ENCODE results near the gene PREX1. TPM values are rescaled to one million over a fixed set of nuclear protein-coding genes. Genes with fewer than 3 reads are reported as not detected.

Gene PREX1
- total RNA-seq, 1 donor from 2014 or later: 17.7 TPM

DNA sequence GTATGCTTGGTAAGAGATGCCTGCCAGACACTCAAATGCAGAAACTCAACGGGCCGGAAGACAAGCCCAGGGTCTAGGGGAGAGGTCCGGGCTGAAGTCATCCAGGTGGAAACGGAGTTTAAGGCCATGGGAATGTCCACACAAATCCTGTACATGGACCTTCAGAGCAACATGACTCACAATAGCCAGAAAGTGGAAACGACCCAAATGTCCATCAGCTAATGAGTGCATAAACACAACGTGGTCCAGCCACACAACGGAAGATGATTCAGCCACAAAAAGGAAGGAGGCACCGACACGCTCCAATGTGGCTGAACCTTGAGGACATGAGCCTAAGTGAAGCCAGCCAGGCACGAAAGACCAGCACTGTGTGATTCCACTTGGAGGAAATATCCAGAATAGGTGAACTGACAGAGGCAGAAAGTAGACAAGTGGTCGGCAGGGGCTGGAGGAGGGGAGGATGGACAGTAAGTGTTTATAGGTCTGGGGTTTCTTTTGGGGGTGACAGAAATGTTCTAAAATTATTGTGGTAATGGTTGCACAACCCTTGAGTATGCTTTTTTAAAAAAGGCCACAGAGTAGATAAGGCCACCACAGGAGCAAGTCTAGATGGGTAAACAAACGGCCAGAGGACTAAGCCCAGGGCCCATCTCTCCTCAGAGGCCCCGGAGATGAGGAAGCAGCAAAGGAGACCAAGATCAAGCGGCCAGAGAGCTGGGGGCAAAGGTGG, 105.6 kb downstream of the PREX1 start:
- Histone ChIP-seq H3K27me3 (no peaks in the 10 kb centered on the region), H3K4me3 (no peak overlapping the region), H3K9me3 (no peaks in the 10 kb centered on the region), H3K36me3 (no peaks in the 10 kb centered on the region), H3K27ac (peak overlapping the region; percentile 57), H3K4me1 (peaks cover 32% of the 10 kb centered on the region)
- TF ChIP-seq CTCF (IDR thresholded peaks at IDR 0.05): no peak
- TF ChIP-seq POLR2AphosphoS5 (IDR thresholded peaks at IDR 0.05; ENCODE audit: insufficient read depth in 1 of 2, low read depth in 1 of 2): no peak
- no peak for TF ChIP-seq POLR2A (IDR thresholded peaks at IDR 0.05)
- no peak for DNase-seq (ENCODE audit: extremely low spot score in 2 of 2)
- intact Hi-C loops (cut with DNase I): no loop called here

DNA sequence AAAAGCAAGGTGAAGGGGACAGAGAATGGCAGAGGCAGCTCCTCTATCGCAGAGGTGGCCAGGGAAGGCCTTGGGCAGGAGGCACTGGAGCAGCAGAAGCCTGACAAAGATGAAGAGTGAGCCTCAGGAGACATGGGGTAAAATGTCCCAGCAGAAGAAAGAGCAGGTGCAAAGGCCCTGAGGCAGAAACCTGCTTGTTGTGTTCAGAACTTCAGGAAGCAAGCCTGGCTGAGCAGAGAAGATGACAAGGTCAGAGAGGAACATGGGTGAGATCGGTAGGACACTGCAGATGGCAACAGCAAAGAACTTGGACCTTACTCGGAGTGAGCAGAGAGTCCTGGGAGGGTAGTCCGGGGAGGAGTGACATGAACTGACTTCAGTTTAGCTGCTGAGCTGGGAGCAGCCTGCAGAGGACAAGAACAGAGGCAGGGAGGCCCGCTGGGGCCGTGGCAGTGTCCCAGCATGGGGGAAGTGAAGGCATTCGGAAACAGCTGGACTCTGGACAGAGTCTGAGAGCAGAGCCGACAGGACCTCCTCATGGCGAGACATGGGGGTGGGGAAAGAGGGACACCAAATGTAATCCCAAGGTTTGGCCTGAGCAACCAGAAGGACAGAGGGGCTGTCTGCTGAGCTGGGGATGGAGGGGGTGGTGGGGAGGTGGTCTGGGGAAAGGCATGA, 106.3 kb downstream of the PREX1 start:
- no peak for TF ChIP-seq CTCF (IDR thresholded peaks at IDR 0.05)
- TF ChIP-seq POLR2A (IDR thresholded peaks at IDR 0.05): no peak
- TF ChIP-seq POLR2AphosphoS5 (IDR thresholded peaks at IDR 0.05; ENCODE audit: insufficient read depth in 1 of 2, low read depth in 1 of 2): no peak
- no peaks in the 10 kb centered on the region for H3K36me3 ChIP-seq
- no peak overlapping the region for H3K27ac ChIP-seq
- H3K4me3 ChIP-seq: no peak overlapping the region
- peaks cover 32% of the 10 kb centered on the region for H3K4me1 ChIP-seq
- no peaks in the 10 kb centered on the region for H3K9me3 ChIP-seq
- intact Hi-C loops (cut with DNase I): no loop called here
- H3K27me3 ChIP-seq: no peaks in the 10 kb centered on the region
- no peak for DNase-seq (ENCODE audit: extremely low spot score in 2 of 2)

DNA sequence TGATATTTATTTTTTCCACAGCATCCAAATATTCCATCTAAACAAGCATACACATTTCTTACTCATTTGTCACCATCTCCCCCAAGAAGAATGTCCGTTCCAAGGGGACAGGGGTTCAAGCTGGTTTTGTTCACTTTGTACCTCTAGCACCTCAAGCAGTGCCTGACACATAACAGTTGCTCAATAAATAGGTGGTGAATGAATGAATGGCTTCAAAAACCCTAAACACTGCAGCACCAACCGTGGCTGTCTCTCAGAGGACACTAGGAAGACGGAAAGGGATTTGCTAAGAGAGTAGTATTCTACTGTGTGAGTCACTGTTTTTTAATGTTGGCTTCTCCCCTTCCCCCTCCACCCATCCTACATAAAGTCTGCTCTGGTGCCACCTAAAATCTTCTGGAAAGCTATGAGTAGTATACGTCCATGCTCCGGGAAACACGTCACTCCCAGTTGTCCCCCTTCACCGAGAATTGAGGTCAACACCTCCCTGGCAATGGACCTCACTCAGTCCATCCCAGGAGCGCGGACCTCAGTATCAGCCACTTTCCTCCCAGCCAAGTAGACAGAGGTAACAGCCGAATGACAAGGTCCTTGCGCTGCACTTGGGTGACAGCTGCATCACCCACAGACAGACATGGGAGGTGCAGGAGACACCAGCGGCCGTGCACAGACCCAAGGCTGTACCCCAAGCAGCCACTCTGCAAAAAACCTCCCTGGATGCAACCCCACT, 107.4 kb downstream of the PREX1 start:
- Histone ChIP-seq H3K4me3 (no peak overlapping the region), H3K4me1 (peaks cover 32% of the 10 kb centered on the region), H3K27ac (no peak overlapping the region), H3K27me3 (no peaks in the 10 kb centered on the region), H3K9me3 (no peaks in the 10 kb centered on the region), H3K36me3 (no peaks in the 10 kb centered on the region)
- intact Hi-C loops (cut with DNase I): no loop called here
- DNase-seq (ENCODE audit: extremely low spot score in 2 of 2): no peak
- TF ChIP-seq POLR2A (IDR thresholded peaks at IDR 0.05) (no peak), POLR2AphosphoS5 (IDR thresholded peaks at IDR 0.05; ENCODE audit: insufficient read depth in 1 of 2, low read depth in 1 of 2) (no peak), CTCF (IDR thresholded peaks at IDR 0.05) (no peak)

DNA sequence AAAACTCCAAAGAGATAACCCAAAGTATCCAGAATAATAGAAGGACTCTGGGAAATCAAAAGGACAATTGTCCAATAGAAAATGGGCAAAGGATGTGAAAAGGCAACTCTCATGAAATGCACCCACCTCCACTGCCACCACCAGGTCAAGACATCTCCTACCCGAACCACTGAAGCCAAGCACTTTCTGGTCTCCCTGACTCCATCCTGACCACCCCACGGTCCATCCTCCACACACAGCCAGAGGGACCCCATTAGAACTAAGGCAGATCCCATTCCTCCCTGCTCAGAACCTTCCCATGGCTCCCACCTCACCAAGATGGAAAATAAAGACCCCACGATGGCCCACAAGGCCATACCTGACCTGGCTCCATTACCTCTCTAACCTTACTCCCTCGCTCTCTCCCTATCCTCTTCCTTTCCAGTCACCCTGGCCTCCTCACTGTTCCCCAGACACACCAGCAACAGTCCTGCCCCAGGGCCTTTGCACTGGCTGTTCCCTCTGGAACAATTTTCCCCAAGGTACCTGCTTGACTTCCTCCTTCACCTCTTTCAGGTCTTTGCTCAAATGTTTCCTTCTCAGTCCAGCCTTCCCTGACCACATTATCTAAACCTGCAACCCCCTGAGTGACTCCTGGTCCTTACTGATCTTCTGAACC, 108.1 kb downstream of the PREX1 start:
- intact Hi-C loops (cut with DNase I): no loop called here
- no peak for DNase-seq (ENCODE audit: extremely low spot score in 2 of 2)
- H3K4me3 ChIP-seq: no peak overlapping the region
- no peaks in the 10 kb centered on the region for H3K36me3 ChIP-seq
- no peaks in the 10 kb centered on the region for H3K27me3 ChIP-seq
- TF ChIP-seq CTCF (IDR thresholded peaks at IDR 0.05) (no peak), POLR2A (IDR thresholded peaks at IDR 0.05) (no peak), POLR2AphosphoS5 (IDR thresholded peaks at IDR 0.05; ENCODE audit: insufficient read depth in 1 of 2, low read depth in 1 of 2) (no peak)
- H3K4me1 ChIP-seq: peaks cover 32% of the 10 kb centered on the region
- no peak overlapping the region for H3K27ac ChIP-seq
- no peaks in the 10 kb centered on the region for H3K9me3 ChIP-seq

Measured in vagina (tissue), 2 donors.